ENCODE data around the gene MCUB.

Gene MCUB

DNA sequence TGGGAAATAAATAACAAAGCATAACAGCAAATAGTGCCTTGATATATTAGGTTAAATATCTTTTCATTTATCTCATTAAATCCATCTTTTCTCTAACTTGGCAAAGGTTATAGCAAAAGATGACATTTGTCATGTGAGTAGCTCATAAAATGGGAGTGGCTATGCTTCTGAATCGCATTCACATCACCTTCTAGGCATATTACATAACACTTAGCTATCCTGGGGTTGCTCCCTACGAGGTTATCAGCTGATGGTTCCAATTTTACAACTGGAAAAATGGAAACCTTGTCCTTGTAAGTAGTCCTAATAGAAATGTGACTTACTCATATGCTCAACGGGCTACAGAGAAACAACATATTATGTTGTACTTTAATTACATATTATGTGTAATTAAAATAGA lies 153.5 kb downstream of the MCUB start:
- TF ChIP-seq, protein P1, sequence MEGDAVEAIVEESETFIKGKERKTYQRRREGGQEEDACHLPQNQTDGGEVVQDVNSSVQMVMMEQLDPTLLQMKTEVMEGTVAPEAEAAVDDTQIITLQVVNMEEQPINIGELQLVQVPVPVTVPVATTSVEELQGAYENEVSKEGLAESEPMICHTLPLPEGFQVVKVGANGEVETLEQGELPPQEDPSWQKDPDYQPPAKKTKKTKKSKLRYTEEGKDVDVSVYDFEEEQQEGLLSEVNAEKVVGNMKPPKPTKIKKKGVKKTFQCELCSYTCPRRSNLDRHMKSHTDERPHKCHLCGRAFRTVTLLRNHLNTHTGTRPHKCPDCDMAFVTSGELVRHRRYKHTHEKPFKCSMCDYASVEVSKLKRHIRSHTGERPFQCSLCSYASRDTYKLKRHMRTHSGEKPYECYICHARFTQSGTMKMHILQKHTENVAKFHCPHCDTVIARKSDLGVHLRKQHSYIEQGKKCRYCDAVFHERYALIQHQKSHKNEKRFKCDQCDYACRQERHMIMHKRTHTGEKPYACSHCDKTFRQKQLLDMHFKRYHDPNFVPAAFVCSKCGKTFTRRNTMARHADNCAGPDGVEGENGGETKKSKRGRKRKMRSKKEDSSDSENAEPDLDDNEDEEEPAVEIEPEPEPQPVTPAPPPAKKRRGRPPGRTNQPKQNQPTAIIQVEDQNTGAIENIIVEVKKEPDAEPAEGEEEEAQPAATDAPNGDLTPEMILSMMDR (IDR thresholded peaks at IDR 0.05; ENCODE audit: borderline replicate concordance, insufficient read depth, low read depth, low read length): no peak
- no peak overlapping the region for H3K4me3 ChIP-seq (ENCODE audit: low read depth, low read length)

DNA sequence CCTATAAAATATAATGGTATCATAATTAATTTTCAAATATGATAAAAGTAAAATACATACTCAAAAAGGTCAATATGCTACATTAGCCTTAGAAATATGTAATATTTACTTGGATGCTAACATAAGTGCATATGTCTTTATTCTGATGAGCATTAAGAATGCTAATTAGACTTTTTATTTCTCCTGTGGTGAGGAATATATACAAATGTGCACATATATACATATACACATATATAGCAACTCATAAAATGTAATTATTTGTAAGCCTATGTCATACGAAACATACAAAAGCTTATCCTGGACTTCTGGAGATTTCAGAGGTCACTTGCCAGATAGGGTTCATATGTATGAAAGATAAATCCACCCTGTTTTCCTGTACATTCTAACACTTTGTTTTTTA lies 158.7 kb downstream of the MCUB start:
- TF ChIP-seq, protein P1 (IDR thresholded peaks at IDR 0.05; ENCODE audit: borderline replicate concordance, insufficient read depth, low read depth, low read length): no peak
- no peak overlapping the region for H3K4me3 ChIP-seq (ENCODE audit: low read depth, low read length)

DNA sequence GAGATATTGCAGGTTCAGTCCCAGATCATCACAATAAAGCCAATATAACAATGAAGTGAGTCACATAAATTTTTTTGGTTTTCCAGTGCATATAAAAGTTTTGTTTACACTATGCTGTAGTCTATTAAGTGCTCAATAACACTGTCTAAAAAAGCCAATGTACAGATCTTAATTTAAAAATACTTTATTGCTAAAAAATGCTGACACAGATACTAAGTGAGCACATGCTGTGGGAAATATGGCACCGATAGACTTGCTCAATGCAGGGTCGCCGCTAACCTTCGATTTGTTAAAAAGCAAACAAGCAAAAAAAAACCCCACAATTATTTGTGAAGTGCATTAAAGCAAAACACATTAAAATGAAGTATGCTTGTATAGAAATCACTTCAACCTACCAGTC lies 159.6 kb downstream of the MCUB start:
- TF ChIP-seq, protein P1 (IDR thresholded peaks at IDR 0.05; ENCODE audit: borderline replicate concordance, insufficient read depth, low read depth, low read length): no peak
- no peak overlapping the region for H3K4me3 ChIP-seq (ENCODE audit: low read depth, low read length)

DNA sequence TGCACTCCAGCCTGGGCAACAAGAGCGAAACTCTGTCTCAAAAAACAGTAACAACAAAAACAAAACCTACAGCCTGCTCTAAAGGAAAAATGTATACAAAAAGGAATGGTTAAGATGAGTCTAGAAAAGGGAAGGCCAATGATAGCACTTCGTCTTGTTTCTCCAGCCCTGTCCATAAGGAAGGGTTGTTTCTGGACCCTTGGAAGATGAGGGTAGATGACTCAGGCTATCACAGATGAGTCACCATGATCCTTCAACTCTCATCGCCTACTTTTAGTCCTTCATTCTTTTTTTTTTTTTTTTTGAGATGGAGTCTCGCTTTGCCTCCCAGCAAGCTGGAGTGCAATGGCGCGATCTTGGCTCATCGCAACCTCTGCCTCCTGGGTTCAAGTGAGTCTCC lies 161.0 kb downstream of the MCUB start:
- H3K4me3 ChIP-seq (ENCODE audit: low read depth, low read length): no peak overlapping the region
- TF ChIP-seq, protein P1 (IDR thresholded peaks at IDR 0.05; ENCODE audit: borderline replicate concordance, insufficient read depth, low read depth, low read length): no peak

DNA sequence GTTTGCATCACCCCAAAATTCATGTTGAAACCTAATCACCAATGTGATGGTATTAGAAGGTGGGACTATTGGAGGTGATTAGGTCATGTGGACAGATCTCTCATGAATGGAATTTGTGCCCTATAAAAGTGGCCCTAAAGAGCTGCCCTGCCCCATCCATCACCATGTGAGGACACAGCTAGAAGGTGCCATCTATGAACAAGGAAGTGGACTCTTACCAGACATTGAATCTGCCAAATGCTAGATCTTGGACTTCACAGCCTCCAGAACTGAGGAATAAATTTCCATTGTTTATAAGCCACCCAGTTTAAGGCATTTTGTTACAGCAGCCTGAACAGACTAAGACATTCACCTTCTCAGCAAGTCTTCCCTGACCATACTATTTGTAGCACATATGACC lies 162.3 kb downstream of the MCUB start:
- TF ChIP-seq, protein P1 (IDR thresholded peaks at IDR 0.05; ENCODE audit: borderline replicate concordance, insufficient read depth, low read depth, low read length): no peak
- H3K4me3 ChIP-seq (ENCODE audit: low read depth, low read length): no peak overlapping the region

DNA sequence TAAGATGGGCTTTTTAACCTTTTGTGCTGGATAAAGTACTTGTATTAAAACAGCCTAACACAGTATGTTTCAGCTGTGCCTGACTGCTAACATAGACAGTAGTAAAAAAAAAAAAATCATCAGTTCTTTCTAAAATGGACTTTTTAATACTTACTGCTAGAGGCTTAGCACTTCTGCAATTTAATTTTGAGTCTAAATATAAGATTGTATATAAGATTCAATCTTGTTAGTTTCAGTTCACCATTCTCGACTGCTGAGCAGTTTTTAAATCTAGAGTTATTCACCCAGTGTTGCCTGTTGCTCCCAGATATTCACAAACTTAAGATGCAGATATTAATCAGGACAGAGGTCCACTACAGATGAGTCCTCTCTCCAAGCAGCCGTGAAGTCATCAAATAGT lies 163.1 kb downstream of the MCUB start:
- no peak overlapping the region for H3K4me3 ChIP-seq (ENCODE audit: low read depth, low read length)

DNA sequence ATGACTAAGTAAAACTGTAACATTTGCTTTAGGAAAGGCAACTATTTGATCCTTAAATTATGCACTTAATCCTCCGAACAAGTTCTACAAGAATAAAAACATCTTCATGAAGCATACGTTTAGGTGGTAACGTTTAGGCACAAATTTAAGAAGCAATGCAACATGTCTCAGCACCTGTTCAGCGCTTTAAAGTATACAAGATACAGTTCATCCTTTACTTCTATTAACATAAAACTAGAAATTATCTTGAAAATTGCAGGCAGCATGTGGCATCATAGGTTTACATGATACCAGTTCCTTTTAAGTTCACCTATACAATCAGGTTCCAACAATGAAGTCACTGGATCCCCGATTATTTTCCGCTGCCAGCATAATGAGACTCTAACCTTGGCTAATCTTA lies 168.3 kb downstream of the MCUB start:
- TF ChIP-seq, protein P1 (IDR thresholded peaks at IDR 0.05; ENCODE audit: borderline replicate concordance, insufficient read depth, low read depth, low read length): no peak
- H3K4me3 ChIP-seq (ENCODE audit: low read depth, low read length): no peak overlapping the region

More for the DNA sequence above, 163.1 kb downstream of the MCUB start:
- TF ChIP-seq, protein P1 (IDR thresholded peaks at IDR 0.05; ENCODE audit: borderline replicate concordance, insufficient read depth, low read depth, low read length): no peak

Measured in GM12875 (cell line).